GM19452 (cell line): Measurements from ENCODE around the gene ATP6V1C2.
"Not testable (repeated sequence)": the region's sequence is repeated elsewhere in the genome, so short reads cannot be mapped to it uniquely, and the experiment has no call there.

ENCODE experiments used
- ATAC-seq: cut with Tn5 transposase; IDR thresholded peaks from one replicate; pipeline ENCODE4 v1.9.1; 2021; ENCODE audit not compliant: unreplicated experiment

Gene ATP6V1C2

DNA sequence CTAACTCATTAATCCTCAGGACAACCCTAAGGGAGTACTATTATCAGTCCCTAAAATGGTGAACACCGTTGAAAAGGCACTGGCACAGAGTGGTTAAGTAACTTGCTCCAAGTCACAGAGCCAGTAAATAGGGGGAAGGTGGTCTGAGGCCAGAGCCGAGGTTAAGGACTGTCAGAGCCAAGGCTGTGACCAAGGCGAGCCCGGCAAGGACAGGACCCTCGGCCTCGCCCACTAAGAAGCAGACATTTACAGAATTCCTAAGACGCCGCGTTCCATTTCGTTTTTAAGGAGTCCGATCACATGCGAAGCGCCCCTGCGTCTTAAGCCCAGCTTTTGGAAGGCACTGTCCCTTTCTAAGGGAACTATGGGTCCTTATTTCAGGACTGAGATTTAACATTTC is 90.1 kb downstream of the ATP6V1C2 start:
- ATAC-seq = no peak

DNA sequence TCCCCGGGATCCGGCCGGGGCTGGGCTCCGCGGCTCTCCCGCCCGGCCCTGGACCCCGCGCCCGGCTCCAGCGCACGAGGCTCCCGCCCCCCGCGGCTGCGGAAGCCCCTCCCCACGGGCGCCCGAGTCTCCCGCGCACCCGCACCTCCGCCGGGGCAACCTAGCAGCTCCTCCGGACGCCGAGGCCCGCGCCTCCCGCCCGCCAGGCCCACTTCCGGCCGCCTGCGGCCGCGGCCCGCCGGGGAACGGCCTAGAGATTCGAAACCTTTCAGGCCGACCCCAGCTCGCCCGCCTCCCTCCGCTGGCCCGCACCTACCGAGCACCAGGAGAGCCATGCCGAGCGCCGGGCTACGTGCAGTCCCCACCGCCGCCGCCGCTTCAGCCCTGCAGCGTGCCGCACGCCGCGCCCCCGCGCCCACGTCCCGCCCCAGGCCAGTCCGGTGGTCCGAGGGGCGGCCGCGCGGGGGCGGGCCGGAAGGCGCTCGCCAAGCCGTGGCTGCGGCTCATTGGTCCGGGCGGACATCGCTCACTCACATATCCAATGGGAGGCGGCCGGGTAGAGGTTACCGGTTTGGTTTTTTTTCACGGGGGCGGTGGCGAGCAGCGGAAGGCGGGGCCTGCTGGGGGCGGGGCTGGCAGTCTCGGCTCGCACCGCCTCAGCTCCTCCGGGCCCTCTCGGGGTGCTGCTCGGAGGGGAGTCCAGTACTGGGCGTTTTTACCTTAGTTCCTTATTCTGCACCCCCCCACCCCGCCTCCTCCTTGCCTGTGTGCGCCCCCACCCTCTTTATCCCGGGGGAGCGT is 91.1 kb downstream of the ATP6V1C2 start, which contains the start of gene PDIA6:
PDIA6 (minus strand) TSS at position 424 of the 801 bp plus-strand sequence; CDS start at position 335, 89 bp downstream.
- peak; percentile 90 for ATAC-seq

- not testable (repeated sequence) for ATAC-seq
These were observed 92.0 kb downstream of the ATP6V1C2 start for GRCh38 chr2:10813163-10814138.

- ATAC-seq = no peak
These were observed 92.7 kb downstream of the ATP6V1C2 start for GRCh38 chr2:10814142-10814541.

GRCh38 chr2:10814571-10815331 is 93.3 kb downstream of the ATP6V1C2 start:
- no peak for ATAC-seq

- no peak for ATAC-seq
These were observed 96.0 kb downstream of the ATP6V1C2 start for GRCh38 chr2:10817413-10817812.

- not testable (repeated sequence) for ATAC-seq
These were observed 96.9 kb downstream of the ATP6V1C2 start for GRCh38 chr2:10818305-10818704.

DNA sequence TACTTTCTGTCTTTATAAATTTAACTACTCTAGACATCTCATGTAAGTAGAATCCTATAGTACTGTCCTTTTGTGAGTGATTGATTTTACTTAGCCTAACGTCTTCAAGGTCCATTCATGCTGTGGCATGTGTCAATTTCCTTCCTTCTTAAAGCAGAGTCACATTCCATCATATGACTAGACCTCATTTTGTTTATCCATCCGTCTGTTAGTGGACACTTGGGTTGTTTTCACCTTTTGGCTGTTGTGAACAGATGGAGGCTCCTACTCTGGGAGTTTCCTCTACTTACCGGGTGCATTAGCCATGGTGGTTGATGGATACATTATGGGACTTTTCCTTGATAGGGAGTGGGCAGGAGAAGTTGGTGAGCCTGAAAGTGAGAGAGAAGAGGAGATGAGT is 97.6 kb downstream of the ATP6V1C2 start:
- ATAC-seq = no peak

DNA sequence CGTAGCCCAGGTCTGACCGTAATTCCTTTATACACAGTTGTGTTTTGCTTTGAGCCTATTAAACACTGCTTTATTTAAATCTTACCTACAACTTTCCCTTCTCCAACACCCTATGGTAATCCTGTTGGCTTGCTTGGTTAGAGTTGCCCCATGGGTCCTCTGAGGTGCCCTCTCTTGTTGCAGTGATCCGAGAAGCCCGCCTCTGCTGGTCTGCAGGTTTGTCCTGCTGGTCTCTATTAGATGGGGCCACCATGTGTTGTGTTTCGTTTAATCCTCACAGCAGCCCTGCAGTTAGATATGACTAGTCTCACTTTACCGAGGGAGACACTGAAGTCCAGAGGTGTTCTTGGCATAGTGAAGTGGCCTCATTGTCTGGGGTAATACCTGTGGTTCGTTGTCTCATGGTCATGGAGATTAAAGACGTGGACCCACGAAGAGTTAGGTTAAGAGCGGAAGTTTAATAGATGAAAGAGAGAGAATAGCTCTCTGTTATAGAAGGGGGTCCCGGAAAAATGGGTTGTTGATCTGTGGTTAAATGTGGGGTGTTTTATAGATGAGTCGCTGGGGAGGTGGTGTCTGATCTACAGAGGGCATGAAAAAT is 98.4 kb downstream of the ATP6V1C2 start:
- no peak for ATAC-seq

GRCh38 chr2:10820562-10820961 is 99.1 kb downstream of the ATP6V1C2 start:
- ATAC-seq = no peak

DNA sequence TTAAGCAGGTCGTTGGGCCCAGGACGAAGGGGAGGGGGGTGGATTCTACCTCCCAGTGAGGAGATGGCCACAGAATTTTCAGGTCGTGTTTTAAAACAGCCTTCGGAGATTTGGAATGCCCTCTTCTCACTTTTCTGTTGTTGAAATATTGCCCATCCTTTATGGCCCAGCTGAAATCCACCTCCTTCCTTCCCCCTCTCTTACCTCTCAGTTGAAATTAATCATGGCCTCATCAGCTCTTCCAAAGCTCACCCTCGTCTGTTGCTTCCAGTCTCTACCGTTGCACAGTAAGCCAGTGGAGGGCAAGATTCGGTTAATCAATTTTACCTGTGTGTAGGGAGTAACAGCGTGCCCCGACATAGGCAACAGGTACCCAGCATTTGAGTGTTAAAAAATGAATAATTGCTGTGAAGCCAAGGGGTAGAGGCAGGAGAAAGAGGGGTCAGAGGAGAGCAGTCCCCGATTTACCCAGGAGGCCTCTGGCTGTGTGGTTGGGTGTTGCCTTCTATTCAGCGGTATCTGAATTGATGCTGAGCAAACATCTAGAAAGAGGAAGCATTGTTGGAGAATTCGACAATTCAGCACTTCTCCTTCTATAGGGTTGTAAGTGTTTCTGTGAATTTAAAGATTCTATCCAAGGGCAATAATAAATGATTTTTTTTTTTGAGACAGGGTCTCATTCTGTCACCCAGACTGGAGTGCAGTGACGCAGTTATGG is 99.7 kb downstream of the ATP6V1C2 start:
- ATAC-seq = no peak

DNA sequence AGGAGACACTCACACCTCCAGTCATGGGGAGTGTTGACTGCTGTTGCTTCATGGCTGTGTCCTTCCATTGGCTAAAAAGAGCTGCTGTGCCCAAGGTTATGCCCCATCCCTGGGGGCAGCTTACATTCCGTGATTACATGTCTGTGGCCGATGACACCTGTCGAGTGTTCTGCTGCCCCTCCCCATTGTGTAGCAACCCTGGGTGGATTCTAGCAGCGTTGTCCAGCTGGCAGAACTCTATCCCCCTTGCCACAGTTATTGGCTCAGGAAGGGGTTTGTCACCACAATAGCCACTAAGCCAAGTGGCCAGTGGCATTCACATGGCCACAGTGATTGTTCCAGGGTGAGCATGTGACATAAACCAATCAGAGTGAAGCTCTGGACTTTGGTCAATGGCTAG is 102.8 kb downstream of the ATP6V1C2 start:
- ATAC-seq = no peak

DNA sequence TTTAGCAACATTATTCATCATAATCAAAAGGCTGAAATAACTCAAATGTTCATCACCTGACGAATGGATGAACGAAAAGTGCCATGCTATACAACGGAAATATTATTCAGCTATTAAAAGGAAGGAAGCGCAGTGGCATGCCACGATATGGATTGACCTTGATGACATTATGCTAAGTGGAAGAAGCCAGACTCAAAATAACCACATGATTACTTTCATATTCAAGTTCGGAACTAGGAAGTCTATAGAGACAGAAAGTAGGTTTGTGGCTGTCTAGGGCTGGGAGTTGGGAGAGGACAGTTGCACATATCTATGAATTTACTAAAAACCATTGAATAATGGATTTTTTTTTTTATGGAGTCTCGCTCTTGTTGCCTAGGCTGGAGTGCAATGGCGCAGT is 104.6 kb downstream of the ATP6V1C2 start:
- no peak for ATAC-seq

DNA sequence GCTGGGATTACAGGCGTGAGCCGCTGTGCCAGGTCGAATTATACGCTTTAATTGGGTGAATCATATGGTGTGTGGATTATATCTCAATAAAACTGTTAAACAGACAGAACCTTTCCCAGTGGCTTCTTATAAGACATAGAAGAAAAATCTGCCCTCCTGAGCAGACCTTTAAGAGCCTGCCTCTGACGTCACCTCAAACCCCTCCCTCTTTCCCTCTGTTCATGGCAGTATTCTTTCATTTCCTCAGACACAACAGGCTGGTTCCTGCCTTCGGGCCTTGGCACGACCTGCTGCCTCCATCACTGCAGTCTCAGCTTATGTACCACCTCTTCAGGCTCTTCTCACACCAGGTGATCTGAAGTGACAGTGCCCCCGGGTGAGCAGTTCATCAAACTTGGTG is 105.2 kb downstream of the ATP6V1C2 start:
- ATAC-seq = no peak

DNA sequence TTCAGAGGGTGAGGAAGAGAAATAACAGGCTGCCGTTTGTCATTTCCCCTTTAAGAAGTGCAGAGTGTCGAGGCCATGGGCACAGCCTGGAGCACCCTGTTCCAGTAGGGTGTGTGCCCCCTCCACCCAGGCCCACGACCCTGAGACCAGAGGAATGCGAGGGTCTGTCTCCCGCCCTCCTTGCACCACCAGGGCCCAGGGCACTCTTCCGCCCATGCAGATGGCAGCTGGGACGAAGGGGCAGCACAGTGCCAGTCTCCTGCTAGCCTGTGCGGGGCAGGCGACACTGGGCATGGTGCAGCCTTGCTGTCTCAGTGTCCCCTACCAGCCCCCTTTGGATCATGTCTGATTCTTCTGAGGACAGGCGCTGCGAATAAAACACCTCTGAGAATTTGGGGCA is 106.9 kb downstream of the ATP6V1C2 start:
- ATAC-seq = no peak

- no peak for ATAC-seq
These were observed 107.9 kb downstream of the ATP6V1C2 start for GRCh38 chr2:10829299-10829698.

DNA sequence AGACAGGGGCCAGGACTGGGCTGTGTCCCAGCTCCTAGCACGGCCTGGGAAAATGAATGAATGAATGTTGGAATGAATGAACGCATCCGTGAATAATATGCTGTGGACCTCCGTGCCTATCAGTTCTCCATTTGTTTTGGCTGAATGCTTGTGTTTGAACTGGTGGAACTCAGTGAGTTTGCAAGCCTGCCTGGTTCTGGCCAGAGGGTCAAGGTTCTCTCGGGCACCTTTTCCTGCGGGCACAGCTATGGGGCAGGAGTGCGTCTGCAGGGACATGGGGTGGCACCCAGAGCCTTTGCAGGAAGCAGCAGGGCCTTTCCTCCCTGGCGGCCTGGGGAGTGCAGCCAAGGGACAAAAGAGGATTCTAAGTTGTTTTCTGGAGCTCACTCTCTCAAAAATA is 108.8 kb downstream of the ATP6V1C2 start:
- ATAC-seq = no peak

DNA sequence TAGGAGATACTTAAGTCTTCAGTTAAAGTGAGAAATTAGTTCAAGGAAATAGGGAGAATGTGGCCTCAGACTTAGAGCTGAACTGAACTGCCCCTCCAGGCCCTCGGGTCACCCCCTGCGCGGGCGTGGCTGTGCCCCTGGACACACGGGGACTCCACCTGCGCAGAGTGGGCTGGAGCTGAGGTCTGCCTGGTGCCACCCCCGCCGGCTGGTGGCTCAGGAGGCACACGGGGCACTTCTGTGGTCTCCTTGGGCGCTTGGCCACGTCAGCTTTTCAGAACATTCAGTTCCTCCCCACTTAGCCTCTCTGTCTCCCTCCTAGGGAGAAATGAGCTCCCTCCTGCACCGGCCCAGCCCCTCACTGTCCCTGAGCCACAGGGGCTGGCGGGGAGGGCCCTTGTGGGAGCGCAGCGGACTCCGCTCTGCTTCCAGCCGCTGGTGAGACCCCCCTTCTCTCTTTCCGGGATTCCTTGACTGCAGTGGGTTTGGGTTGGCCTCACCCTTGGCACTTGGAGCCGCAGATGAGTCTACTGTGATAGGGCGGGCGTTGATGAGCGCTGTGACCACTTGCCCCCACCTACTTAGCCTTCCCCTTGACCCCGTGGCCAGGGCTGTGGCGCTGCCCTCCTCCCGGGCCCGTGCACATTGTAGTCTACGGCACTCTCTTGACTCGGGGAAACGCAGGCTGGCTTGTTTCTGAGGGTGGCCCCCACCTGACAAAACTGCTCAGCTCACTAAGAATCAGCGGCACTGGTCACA is 109.4 kb downstream of the ATP6V1C2 start:
- ATAC-seq = no peak

GRCh38 chr2:10831400-10831985 is 110.1 kb downstream of the ATP6V1C2 start:
- ATAC-seq = no peak
